HG03432 (cell line): Measurements from ENCODE around the gene CFAP45.

Experiments
- ATAC-seq: cut with Tn5 transposase; IDR thresholded peaks from one replicate; pipeline ENCODE4 v1.9.1; 2021; ENCODE audit warnings: mild to moderate bottlenecking, moderate library complexity; ENCODE audit not compliant: unreplicated experiment

CFAP45 gene

GRCh38 chr1:159924791-159925718, 25.1 kb upstream of the CFAP45 start, which contains the start of gene TAGLN2:
Gene TAGLN2, minus strand, starts transcription at chr1:159925507. Its CDS starts 4,998 bp downstream, at chr1:159920509.
- ATAC-seq = peak; percentile 71

- ATAC-seq = peak; percentile 19
Observed at GRCh38 chr1:159924025-159924790, 24.2 kb upstream of the CFAP45 start.

- ATAC-seq = peak; percentile 35
Observed at GRCh38 chr1:159923203-159924024, 23.4 kb upstream of the CFAP45 start.

DNA sequence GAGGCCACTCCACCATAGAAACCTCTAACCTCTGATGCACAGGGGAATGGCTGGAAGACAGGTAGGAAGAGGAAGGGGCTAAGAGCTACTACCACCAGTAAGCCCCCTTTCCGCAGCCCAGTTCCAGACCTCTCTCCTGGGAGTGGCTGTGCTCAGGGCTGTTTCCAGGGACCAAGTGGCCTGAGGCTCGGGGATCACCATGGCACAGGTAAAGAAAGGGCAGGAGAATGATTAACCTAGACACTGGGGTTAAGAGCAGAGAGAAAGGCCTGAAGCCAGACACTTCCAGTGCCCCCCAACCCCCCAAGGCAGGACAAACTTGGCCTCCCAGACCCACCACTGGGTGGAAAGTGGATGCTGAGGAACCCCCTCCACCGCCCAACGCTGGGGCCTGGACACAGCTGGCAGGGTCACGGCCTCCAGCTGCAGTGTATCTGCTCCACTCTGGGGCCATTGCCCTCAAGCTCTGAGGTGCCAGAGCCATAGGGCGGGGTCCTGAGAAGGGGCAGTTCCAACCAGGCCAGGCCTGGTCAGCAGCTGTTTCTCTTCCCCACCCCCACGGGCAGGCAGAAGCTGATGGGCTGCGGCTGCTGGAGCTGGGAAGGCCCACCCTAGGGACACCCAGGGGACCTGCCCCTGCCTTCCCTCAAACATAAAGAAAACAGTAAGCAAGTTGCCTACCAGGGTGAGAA, 22.7 kb upstream of the CFAP45 start:
- ATAC-seq = peak; percentile 0

GRCh38 chr1:159921700-159922504, 21.9 kb upstream of the CFAP45 start:
- ATAC-seq = no peak

- ATAC-seq = peak; percentile 25
Observed at GRCh38 chr1:159921251-159921650, 21.3 kb upstream of the CFAP45 start.

- ATAC-seq = no peak
Observed at GRCh38 chr1:159920651-159921050, 20.7 kb upstream of the CFAP45 start.

DNA sequence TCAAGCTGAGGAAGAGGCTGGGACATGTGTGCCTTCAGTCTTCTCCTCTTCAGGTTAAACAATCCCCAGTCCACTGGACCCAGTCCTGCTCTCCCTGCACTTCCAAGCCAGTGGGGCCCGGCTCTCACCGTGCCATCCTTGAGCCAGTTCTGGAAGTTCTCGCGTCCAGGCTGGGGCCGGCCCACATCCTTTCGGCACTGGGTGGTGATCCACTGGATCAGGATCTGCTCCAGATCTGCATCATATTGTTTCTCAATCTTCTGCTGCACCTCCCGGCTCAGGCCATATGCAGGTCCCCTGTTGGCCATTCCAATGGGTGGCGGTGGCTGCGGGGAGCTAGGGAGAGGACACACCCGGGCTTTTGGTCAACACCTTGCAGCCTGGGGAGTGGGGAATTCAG, 20.2 kb upstream of the CFAP45 start:
- no peak for ATAC-seq

GRCh38 chr1:159919236-159919865, 19.4 kb upstream of the CFAP45 start:
- no peak for ATAC-seq

DNA sequence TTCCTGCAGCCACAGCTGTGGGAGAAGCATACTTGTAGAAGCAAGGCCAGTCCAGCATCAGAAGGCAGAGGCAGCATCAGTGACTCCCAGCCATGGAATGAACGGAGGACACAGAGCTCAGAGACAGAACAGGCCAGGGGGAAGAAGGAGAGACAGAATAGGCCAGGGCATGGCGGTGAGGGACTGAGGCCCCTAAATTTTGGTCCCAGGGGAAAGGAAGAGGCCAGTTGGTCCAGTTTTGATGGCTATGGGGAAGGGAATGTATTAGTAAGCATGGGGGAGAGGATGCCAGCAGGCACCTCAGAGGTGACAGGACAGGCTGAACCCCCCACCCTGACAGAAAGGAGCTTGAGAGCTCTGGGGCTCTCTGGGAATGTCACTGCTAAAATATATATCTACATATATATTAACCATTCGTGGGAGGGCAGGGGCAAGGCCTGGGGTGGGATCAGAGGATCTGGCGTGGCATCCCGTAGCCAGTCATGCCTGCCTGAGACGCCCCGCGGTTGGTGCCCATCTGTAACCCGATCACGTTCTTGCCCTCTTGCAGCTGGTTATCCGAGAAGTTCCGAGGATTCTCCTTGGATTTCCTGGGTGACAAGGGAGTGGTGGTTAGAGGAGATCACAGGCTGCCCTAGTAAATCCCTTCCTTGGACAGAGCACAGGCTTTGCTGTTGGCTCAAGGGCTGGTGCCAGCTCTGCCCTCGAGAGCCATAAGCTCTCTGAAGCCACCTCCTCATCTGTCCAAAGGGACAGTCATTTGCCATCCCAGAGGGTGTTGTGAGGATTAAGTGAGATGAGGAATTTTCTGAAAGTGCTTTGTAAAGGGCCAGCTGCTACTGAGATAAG, 18.6 kb upstream of the CFAP45 start:
- no peak for ATAC-seq

DNA sequence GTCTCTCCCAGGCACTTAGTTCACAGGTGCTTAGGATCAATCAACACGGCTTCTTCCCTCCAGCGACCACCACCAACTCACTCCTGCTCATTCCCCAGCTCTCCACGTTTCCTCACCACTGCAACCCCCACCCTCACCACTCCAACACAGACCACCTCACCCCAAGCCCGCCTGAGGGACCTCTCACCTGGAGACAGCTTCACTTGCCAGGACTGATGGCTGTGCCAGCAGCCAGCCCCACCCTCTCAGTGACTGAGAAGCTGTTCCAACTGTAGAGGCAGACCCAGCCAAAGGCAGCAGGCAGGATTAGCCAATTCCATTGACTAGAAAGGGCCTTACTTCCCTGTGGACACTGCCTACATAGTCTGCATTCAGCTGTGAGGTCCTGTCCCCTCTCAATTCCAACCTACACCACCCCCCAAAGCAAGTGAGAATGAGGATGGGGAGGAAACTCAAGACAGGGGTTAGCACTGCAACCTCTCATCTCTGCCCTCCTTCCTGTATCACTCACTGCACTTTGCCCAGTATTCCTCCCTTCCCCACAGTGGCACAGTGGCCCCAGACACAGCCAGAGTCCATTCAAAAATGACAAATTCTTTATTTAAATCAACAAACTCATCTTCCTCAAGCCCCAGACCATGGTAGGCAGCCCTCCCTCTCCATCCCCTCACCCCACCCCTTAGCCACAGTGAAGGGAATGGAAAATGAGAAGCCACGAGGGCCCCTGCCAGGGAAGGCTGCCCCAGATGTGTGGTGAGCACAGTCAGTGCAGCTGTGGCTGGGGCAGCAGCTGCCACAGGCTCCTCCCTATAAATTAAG, 17.8 kb upstream of the CFAP45 start:
- no peak for ATAC-seq

DNA sequence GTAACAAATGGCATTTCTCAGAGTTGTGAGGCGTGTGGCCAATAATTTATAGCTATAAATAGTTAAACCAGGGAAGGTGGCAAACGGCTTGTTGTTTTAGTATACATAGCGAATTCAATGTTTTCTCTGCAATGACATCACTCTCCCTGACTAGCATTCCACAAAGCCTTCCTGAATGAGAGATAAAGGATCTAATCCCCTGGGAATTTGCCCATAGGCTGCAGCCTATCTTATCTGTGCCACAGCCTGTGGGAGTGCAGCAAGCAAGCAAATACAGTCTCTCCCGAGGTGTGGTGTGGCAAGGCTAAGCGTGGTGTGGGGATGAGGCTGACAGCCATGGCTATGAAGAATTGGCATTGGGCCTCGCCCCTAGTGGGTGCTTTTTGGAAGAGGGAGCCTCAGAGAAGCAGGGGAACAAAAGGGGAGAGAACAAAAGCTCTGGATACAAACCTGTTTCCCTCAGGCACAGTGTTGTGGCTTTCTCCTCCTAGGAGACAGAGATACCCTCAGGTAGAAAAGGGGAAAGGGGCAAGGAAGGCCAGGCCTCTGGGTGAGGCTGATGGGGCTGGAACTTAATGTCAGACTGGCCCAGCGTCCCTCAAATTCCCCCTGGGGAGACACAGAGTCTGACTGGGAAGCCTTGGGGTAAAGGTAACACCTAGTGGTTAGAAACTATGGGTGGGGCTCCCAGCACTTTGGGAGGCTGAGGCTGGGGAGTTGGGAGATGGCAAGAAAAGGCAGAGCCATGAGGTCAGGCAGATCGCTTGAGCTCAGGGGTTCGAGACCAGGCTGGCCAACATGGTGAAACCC, 16.5 kb upstream of the CFAP45 start:
- no peak for ATAC-seq

GRCh38 chr1:159915571-159916241, 15.7 kb upstream of the CFAP45 start:
- ATAC-seq = no peak

GRCh38 chr1:159914252-159915018, 14.5 kb upstream of the CFAP45 start:
- ATAC-seq = no peak
